ENCODE results near the gene SERPINE2. TPM values are rescaled to one million over a fixed set of nuclear protein-coding genes. Genes with fewer than 3 reads are reported as not detected.

Gene SERPINE2
- total RNA-seq, 1 donor = 658 TPM

GRCh38 chr2:223973606-223974005, 65.5 kb downstream of the SERPINE2 start:
- H3K4me1 ChIP-seq (ENCODE audit: insufficient read depth, low read length) = peaks cover 20% of the 10 kb centered on the region

GRCh38 chr2:223972656-223973102, 66.4 kb downstream of the SERPINE2 start:
- H3K36me3 ChIP-seq (ENCODE audit: insufficient read depth, low read length) = peaks cover 18% of the 10 kb centered on the region
- H3K27ac ChIP-seq (ENCODE audit: low read depth, low read length) = no peak overlapping the region
- H4K20me1 ChIP-seq (ENCODE audit: insufficient read depth, low read length) = no peaks in the 10 kb centered on the region
- TF ChIP-seq CTCF (IDR thresholded peaks at IDR 0.05; ENCODE audit: extremely low read depth, low read depth, low read length) = no peak
- no peaks in the 10 kb centered on the region for H3K9me3 ChIP-seq (ENCODE audit: low read depth, low read length)
- no peaks in the 10 kb centered on the region for H3K79me2 ChIP-seq (ENCODE audit: insufficient read depth, low read length)
- no peak for DNase-seq (ENCODE audit: insufficient read length, low spot score, missing footprints)
- no peaks in the 10 kb centered on the region for H3K27me3 ChIP-seq (ENCODE audit: insufficient read depth, low read length)
- H3K4me2 ChIP-seq (ENCODE audit: insufficient read depth, low read length) = no peak overlapping the region
- no peak overlapping the region for H3K4me3 ChIP-seq (ENCODE audit: insufficient read depth, low read length)
- H3K4me1 ChIP-seq (ENCODE audit: insufficient read depth, low read length) = peaks cover 27% of the 10 kb centered on the region
- H2AFZ ChIP-seq (ENCODE audit: low read length) = no peak overlapping the region

More at GRCh38 chr2:223973606-223974005, 65.5 kb downstream of the SERPINE2 start:
- H3K9me3 ChIP-seq (ENCODE audit: low read depth, low read length) = no peaks in the 10 kb centered on the region
- H3K4me3 ChIP-seq (ENCODE audit: insufficient read depth, low read length) = no peak overlapping the region
- no peaks in the 10 kb centered on the region for H3K27me3 ChIP-seq (ENCODE audit: insufficient read depth, low read length)
- H3K4me2 ChIP-seq (ENCODE audit: insufficient read depth, low read length) = no peak overlapping the region
- peaks cover 21% of the 10 kb centered on the region for H3K36me3 ChIP-seq (ENCODE audit: insufficient read depth, low read length)
- no peak for TF ChIP-seq CTCF (IDR thresholded peaks at IDR 0.05; ENCODE audit: extremely low read depth, low read depth, low read length)
- no peaks in the 10 kb centered on the region for H4K20me1 ChIP-seq (ENCODE audit: insufficient read depth, low read length)
- no peak for DNase-seq (ENCODE audit: insufficient read length, low spot score, missing footprints)
- no peak overlapping the region for H2AFZ ChIP-seq (ENCODE audit: low read length)
- no peak overlapping the region for H3K27ac ChIP-seq (ENCODE audit: low read depth, low read length)
- no peaks in the 10 kb centered on the region for H3K79me2 ChIP-seq (ENCODE audit: insufficient read depth, low read length)

- Histone ChIP-seq H3K4me2 (ENCODE audit: insufficient read depth, low read length) (no peak overlapping the region), H3K27me3 (ENCODE audit: insufficient read depth, low read length) (no peaks in the 10 kb centered on the region), H4K20me1 (ENCODE audit: insufficient read depth, low read length) (no peaks in the 10 kb centered on the region), H3K27ac (ENCODE audit: low read depth, low read length) (no peak overlapping the region), H3K4me1 (ENCODE audit: insufficient read depth, low read length) (peaks cover 27% of the 10 kb centered on the region), H3K9me3 (ENCODE audit: low read depth, low read length) (no peaks in the 10 kb centered on the region), H3K4me3 (ENCODE audit: insufficient read depth, low read length) (no peak overlapping the region), H3K36me3 (ENCODE audit: insufficient read depth, low read length) (peaks cover 22% of the 10 kb centered on the region), H2AFZ (ENCODE audit: low read length) (no peak overlapping the region), H3K79me2 (ENCODE audit: insufficient read depth, low read length) (no peaks in the 10 kb centered on the region)
- TF ChIP-seq CTCF (IDR thresholded peaks at IDR 0.05; ENCODE audit: extremely low read depth, low read depth, low read length) = no peak
- DNase-seq (ENCODE audit: insufficient read length, low spot score, missing footprints) = no peak
Measured at GRCh38 chr2:223971731-223972130, 67.4 kb downstream of the SERPINE2 start.

- DNase-seq (ENCODE audit: insufficient read length, low spot score, missing footprints) = peak; percentile 58
- H3K27ac ChIP-seq (ENCODE audit: low read depth, low read length) = peak overlapping the region; percentile 31
- peak; percentile 93 for TF ChIP-seq CTCF (IDR thresholded peaks at IDR 0.05; ENCODE audit: extremely low read depth, low read depth, low read length)
Measured at GRCh38 chr2:223970343-223971128, 68.5 kb downstream of the SERPINE2 start.

More at GRCh38 chr2:223970343-223971128, 68.5 kb downstream of the SERPINE2 start:
- Histone ChIP-seq H3K36me3 (ENCODE audit: insufficient read depth, low read length) (peaks cover 21% of the 10 kb centered on the region), H3K27me3 (ENCODE audit: insufficient read depth, low read length) (no peaks in the 10 kb centered on the region), H3K4me2 (ENCODE audit: insufficient read depth, low read length) (no peak overlapping the region), H4K20me1 (ENCODE audit: insufficient read depth, low read length) (no peaks in the 10 kb centered on the region), H3K4me1 (ENCODE audit: insufficient read depth, low read length) (peaks cover 22% of the 10 kb centered on the region), H3K9me3 (ENCODE audit: low read depth, low read length) (no peaks in the 10 kb centered on the region), H3K79me2 (ENCODE audit: insufficient read depth, low read length) (no peaks in the 10 kb centered on the region), H3K4me3 (ENCODE audit: insufficient read depth, low read length) (no peak overlapping the region), H2AFZ (ENCODE audit: low read length) (no peak overlapping the region)
